Effector memory CD8-positive, alpha-beta T cell (primary cell): ENCODE results near the gene INPP5K.

Experiments
- ATAC-seq: fragments of 150-1000 bp; cut with Tn5 transposase; replicated peaks from 2 replicates; pipeline ENCODE4 v1.10.0; 2021; ENCODE audit warnings: mild to moderate bottlenecking, moderate library complexity
- DNase-seq, 3 experiments: peaks; one replicate each; pipeline ENCODE4 v3.0.0; 2021
- H3K27ac Mint-ChIP-seq, 2 donors: one replicate each; pipeline ENCODE4 v1.8.0; 2022; ENCODE audit warnings: mild to moderate bottlenecking in 2 of 2, mixed read lengths in 2 of 2, moderate library complexity in 2 of 2
- H3K27me3 Mint-ChIP-seq, 2 donors: one replicate each; pipeline ENCODE4 v1.8.0; 2022; ENCODE audit warnings: mixed read lengths in 2 of 2
- H3K36me3 Mint-ChIP-seq: one replicate; pipeline ENCODE4 v1.8.0; 2022; ENCODE audit warnings: mild to moderate bottlenecking, moderate library complexity, mixed read lengths; ENCODE audit not compliant: insufficient read depth
- H3K4me1 Mint-ChIP-seq, 2 donors: one replicate each; pipeline ENCODE4 v1.8.0; 2022; ENCODE audit warnings: low read depth in 2 of 2, mixed read lengths in 2 of 2
- H3K4me3 Mint-ChIP-seq, 2 donors: one replicate each; pipeline ENCODE4 v1.8.0; 2022; ENCODE audit warnings: mild to moderate bottlenecking in 2 of 2, mixed read lengths in 2 of 2, moderate library complexity in 2 of 2
- H3K9me3 Mint-ChIP-seq, 2 donors: one replicate each; pipeline ENCODE4 v1.8.0; 2022; ENCODE audit warnings: mixed read lengths in 2 of 2

Gene INPP5K

DNA sequence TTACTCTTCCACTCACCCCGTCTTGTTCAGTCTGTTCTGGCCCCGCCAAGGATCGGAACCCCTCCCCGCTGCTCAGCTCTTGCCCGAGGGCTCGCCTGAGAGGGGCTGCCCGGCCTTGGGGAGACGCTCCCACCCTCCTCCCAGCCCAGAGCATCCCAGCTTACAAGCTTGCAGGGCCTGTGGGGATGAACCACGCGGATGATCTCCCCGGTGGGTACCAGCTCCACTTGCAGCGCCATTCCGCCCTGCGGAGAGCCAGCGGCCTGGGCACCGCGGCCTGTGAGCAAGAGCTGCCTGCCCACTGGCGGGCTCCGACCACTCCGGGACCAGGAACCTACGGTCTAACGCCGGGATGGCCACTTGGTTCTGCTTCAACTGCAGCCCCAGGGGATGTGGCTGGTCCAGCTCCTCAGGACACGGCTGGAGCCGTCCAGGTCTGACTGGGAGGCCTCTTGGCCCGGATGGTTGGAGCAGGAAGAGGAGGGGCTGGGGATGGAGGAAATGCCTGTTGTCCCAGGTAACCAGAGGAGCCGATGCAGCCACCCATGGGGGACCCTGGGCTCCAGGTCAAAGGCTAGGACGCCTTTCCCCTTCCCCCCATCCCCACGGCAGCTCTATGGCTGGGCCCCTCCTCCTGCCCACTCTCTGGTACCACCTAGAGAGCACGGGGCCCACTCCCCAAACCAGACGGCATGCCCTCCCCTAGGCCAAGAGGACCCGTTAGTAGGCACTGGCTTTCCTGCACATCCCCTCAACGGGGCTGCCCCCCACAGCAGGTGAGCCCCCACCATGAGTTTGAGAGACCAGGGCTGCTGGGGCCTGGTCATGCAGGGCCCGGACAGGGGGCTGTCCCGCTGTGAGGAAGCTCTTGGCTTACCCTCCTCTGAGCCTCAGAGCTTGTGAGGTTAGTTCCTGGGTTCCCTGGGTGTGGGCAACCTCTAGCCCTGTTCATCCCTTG, 23.9 kb downstream of the INPP5K start, which contains the start of gene MYO1C:
TSS of gene MYO1C (minus strand) at position 438 of the 958 bp plus-strand sequence. CDS start at position 239, 199 bp downstream.
- H3K4me3 Mint-ChIP-seq = peak within 1 kb of the TSS; percentile 88
- no peaks in the 10 kb centered on the region for H3K9me3 Mint-ChIP-seq
- DNase-seq = no peak
- no peaks in the 10 kb centered on the region for H3K27me3 Mint-ChIP-seq
- H3K36me3 Mint-ChIP-seq = peaks cover 28% of the 10 kb centered on the region
- no peak for ATAC-seq
- peaks cover 16 to 17% of the 10 kb centered on the region in 2 donors for H3K4me1 Mint-ChIP-seq
- peak within 1 kb of the TSS; percentile 83 to 84 for H3K27ac Mint-ChIP-seq

DNA sequence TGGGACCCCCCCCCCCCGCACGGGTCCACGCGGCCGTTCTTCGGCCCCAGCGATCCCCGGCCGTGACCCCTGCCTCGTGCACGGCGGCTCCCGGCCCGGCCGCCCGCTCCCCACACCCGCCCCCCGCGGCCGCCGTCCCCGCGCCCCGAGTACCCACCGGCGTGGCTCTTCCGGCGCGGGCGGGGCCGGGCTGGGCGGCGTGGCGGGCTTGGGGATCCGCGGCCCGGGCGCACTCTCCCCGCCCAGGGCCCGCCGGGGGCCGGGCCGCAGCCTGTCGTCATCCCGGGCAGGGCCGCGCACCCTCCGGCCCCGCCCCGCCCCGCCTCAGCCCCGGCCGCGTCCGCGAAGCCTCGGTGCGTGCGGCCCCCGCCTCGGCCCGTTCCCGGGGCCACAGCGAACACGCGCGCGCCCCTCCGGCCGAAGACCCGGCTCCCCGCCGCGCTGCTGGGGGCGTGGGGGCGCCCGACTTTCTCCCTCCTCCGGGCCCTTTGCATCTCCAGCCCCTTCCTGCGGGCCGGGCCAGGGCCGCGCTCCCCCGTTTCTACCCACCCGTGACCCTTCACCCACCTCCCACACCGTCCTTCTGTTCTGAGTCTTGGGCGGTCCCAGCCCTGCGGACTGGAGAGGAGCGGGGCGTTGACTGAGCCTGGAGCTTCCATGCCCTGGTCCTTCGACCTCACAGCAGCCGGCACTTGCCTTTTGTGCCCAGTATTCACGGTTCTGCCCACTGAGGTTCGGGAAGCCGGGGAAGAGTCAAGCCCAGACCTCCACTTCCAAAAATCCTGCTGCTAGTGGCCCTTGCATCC, 24.8 kb downstream of the INPP5K start:
- Mint-ChIP-seq H3K27me3 (no peaks in the 10 kb centered on the region), H3K27ac (peak overlapping the region; percentile 83 to 84), H3K4me1 (peaks cover 22 to 23% of the 10 kb centered on the region in 2 donors), H3K4me3 (peak overlapping the region; percentile 88), H3K36me3 (peaks cover 29% of the 10 kb centered on the region), H3K9me3 (no peaks in the 10 kb centered on the region)
- peak in 1 of 3 experiments; percentile 33 for DNase-seq
- ATAC-seq = peak; percentile 57

DNA sequence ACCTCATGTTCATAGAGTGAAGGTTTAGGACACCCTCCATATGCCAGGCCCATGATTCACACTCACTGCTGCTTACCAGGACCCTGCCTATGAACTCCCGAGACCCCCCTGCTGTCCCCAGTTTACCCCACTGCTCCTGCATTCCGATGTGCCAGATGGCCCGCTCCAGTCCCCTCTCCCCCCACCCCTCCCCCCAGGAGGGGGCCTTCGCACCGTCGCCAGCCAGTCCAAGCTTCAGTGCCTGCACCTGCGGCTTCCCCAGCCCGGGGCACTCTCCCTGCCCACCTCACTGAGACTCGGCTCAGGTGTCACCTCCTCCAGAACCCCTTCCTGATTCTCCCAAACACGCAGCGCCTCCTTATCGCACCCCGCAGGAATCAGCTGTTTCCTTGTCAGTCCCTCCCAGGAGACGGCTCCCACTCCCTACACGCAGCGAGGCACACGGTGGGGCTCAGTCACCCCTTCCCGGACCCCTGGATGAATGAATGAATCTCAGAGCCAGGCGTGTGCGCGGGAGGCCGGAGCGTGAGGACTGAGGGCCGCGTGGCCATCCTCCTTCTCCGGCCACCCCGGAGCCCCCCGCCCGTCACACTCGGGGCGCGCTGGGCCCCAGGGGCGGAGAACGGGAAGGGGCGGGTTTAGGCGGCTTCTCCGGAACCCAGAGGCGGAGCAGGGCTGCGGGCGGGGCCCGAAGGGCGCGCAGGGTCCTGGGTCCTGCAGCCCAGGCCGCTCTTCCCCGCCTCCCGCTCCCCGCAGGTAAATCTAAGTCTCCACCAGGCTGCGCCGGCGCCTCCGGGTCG, 25.6 kb downstream of the INPP5K start:
- Mint-ChIP-seq H3K36me3 (peaks cover 29% of the 10 kb centered on the region), H3K27me3 (no peaks in the 10 kb centered on the region), H3K4me3 (peak overlapping the region; percentile 77 to 91), H3K4me1 (peaks cover 23 to 24% of the 10 kb centered on the region in 2 donors), H3K9me3 (no peaks in the 10 kb centered on the region), H3K27ac (peak overlapping the region in 1 of 2 donors; percentile 56)
- DNase-seq = peak; percentile 35 to 46 (median 38)
- peak; percentile 58 for ATAC-seq

DNA sequence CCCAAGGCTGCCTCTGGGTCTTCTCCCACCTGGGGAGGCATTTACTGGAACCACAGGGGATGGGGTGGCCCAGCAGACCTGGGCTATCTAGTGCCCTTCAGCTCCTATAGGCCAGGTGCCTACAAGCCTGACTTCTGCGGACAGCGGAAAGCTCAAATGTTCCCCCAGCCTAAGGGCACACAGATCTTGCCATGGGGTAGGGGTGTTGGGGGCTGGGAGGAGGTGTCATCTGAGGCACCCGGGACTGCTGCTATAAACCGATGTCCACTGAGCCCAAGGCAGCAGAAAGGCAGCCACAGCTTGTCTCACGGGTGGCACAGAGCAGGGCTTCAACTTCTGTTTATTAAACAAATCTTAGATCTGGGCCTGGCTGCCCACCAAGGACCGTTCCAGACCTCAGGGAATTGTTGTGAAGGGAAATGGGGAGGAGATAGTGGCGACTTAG, 27.6 kb downstream of the INPP5K start:
- no peaks in the 10 kb centered on the region for H3K27me3 Mint-ChIP-seq
- peaks cover 23 to 26% of the 10 kb centered on the region in 2 donors for H3K4me1 Mint-ChIP-seq
- H3K4me3 Mint-ChIP-seq = peak overlapping the region; percentile 85 to 91
- H3K27ac Mint-ChIP-seq = peak overlapping the region in 1 of 2 donors; percentile 62
- DNase-seq (no peak), ATAC-seq (no peak)
- no peaks in the 10 kb centered on the region for H3K9me3 Mint-ChIP-seq
- peaks cover 25% of the 10 kb centered on the region for H3K36me3 Mint-ChIP-seq

DNA sequence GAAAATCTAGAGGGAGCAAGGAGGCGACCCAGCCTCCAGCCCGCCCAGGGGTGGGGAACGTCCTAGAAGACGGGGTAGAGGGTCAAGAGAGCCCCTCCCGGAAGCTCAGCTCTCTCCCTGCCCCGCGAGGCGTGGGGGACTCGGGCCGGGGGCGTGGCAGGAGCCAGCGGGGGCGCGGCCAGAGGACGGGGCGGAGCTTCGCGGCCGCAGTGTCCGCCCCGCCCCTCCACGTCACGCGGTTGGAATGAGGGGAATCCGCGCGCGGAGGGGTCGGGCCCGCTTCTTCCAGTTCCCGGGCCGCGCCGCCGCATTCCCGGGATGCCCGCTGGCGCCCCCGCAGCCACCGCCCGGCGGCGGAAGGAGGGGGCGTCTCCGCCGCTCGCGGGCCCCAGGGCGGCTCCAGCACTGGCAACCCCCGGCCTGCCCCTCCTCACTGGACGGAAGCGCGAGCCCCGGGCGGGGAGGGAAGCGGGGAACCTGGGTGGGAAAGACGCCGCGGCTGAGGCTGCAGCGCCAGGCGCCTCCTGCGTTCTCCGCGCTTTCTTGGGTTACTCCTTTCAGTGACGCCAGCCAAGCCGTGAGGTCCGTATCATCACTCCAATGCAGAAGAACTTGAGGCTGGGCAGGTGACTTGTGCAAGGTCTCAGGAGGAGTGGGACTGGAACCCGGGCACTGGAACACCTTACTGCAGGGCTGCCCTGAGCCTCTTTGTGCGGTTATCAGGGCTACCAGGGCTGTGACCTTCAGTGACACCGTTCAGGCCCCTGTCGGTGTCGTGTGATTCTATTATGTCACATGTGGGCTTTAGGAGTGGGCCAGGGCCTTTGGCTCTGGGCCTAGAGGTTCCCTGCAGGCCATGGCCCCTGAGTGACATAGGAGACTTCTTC, 28.2 kb downstream of the INPP5K start:
- Mint-ChIP-seq H3K27me3 (no peaks in the 10 kb centered on the region), H3K4me1 (peaks cover 19 to 23% of the 10 kb centered on the region in 2 donors), H3K4me3 (peak overlapping the region; percentile 85 to 91), H3K36me3 (peaks cover 19% of the 10 kb centered on the region), H3K27ac (peak overlapping the region; percentile 67 to 76), H3K9me3 (no peaks in the 10 kb centered on the region)
- peak; percentile 66 to 75 (median 68) for DNase-seq
- peak; percentile 33 for ATAC-seq

DNA sequence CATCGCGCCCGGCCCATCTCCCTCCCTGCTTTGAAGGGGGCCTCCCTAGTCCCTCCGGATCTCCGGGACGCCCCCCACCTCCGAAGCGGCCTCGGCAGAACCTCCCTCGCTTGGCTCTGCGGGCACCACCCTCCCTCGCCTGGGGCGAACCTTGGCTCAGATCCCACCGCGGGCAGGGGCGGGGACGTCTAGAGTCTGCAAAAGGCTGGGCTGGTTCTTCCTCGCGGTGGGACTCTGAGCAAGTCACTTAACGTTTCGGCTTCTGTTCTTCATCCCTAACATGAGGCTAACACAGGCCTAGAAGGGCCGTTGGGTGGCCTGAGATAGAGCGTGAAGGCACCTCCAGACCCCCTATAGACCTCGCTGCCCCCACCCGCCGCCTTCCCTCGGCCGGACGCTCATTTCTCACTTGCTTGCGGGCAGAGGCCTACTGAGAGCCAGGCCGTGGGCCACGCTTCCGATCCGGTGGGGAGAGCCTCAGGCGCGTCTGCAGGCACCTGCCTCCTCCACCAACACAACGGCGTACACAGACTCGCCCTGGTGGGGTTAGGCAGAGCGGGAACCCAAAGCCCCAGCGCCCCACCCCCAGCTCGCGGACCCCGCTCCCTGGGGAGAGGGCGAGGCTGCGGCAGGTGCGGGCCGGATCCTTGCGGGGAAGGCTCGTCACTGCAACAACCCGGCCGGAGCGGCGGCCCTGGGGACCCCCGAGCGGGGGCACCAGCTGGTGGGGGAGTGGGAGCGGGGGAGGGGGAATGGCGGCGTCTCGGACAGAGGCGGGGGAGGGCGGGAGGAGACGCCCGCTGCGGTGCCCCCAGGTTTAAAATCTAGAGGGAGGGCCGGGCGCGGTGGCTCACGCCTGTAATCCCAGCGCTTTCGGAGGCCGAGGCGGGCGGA, 29.4 kb downstream of the INPP5K start:
- ATAC-seq (peak; percentile 49), DNase-seq (peak; percentile 68 to 76 (median 74))
- Mint-ChIP-seq H3K9me3 (no peaks in the 10 kb centered on the region), H3K27ac (peak overlapping the region; percentile 67 to 76), H3K4me1 (peaks cover 17 to 18% of the 10 kb centered on the region in 2 donors), H3K36me3 (peaks cover 14% of the 10 kb centered on the region), H3K27me3 (no peaks in the 10 kb centered on the region), H3K4me3 (peak overlapping the region; percentile 85 to 91)

DNA sequence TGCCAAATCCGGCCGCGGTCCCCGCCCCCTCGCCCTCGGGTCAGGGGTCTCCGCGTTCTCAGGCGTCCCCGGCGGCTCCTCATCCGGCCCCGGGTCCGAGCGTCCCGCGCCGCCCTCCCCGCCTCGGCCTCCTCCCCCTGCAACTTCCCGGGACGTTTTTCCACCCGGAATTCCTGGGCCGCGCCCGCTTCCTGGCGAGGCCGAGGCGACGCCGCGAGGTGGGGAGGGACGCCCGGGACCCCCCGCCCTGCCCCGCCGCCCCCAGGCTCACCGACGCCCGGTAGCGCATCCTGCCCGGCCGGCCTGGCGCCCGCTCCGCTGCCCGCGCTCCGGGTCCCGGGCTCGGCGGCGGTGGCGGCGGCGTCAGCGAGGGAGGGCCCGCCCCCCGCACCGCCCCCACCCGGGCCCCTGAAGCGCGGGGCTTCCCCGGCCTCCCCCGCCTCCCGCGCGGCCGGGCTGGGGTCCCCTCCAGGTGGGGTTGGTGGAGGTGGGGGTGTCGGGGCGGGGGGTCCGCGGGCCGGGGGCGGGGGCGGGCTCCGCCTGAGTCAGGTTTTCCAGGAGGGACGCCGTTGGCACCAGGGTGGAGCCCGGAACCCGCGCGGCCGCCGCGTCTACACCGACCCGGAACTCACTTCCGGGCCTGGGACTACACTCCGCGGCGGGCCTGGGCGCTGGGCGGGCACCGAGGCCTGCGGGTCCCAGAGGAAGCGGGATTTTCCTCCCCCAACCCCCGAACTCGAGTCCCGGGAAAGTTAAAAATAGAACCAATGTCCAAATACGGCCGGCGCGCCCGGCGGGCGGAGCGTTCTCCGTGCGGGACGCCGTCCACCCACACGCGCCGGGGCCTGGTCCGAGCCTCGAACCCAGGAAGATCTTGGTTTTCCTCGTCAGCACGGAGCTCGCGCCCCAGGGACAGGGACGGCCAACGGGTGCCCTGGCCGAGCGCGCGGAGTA, 30.7 kb downstream of the INPP5K start:
- Mint-ChIP-seq H3K27me3 (no peaks in the 10 kb centered on the region), H3K9me3 (no peaks in the 10 kb centered on the region), H3K4me3 (peak overlapping the region; percentile 85 to 91), H3K36me3 (peaks cover 10% of the 10 kb centered on the region), H3K4me1 (peaks cover 11 to 13% of the 10 kb centered on the region in 2 donors), H3K27ac (peak overlapping the region; percentile 67 to 76)
- ATAC-seq (peak; percentile 40), DNase-seq (peak in 2 of 3 experiments; percentile 37 to 43)

DNA sequence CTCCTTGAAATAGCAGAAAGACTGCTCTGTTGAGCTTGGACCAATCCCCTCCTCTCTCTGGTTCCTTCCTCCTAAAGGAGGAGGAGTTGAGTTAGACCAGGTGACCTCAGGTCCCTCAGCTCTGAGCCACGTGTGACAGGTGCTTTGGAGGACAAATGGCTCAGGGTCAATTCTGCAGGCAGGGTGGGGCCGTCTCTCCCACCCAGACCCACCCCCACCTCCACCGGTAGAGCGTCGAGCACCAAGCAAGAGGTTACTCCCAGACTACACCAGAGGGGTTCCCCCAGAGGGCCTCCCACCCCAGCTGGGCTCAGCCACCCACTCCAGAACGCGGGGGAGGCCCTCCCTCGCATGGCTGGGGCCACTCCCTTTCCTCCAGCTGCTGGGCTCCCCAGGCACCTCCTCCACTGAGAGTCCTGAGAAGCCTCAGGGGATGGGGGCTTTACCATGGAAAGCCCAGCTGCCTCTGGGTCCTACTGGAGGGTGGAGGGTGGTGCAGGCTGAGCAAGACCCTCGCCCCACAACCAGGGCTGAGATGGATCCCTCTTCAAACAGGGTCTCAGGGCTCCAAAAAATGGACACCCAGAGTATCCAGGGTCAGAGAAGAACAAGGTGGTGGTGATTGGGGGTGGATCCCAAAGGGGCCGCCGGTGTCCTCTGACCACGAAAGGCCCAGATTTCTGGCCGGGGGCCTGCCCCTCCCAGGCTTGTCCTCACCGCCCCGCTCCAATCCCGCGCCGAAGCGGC, 31.6 kb downstream of the INPP5K start:
- H3K27me3 Mint-ChIP-seq = no peaks in the 10 kb centered on the region
- DNase-seq = peak; percentile 40 to 45 (median 45)

DNA sequence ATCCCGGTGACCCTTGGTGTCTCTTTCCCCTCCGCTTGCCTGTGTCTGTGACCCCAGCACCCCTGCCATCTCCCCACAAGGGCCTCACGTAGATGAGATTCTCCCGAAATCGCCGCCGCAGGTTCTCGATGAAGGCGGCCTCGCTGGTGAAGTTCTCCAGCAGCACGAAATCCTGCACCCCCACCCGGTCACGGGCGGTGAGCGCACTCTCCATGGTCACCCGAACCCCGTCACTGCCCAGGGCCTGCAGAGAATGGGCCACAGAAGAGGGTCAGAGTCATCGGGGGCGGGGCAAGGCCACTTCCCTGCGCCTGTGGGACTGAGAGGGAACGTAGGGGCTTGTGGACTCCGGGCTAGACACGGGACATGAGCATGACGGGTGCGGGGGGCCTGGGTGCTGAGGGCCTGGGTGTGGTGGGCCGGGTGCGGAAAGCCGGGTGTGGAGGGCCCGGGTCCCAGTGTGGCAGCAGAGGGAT, 32.3 kb downstream of the INPP5K start:
- H3K9me3 Mint-ChIP-seq = no peaks in the 10 kb centered on the region
- no peak for DNase-seq
- peaks cover 6 to 10% of the 10 kb centered on the region in 2 donors for H3K4me1 Mint-ChIP-seq
- H3K27ac Mint-ChIP-seq = peak overlapping the region in 1 of 2 donors; percentile 53
- peaks cover 22% of the 10 kb centered on the region for H3K36me3 Mint-ChIP-seq
- ATAC-seq = no peak
- H3K4me3 Mint-ChIP-seq = peak overlapping the region; percentile 35 to 53
- H3K27me3 Mint-ChIP-seq = no peaks in the 10 kb centered on the region

More for the DNA sequence above, 31.6 kb downstream of the INPP5K start:
- Mint-ChIP-seq H3K9me3 (no peaks in the 10 kb centered on the region), H3K27ac (peak overlapping the region; percentile 16 to 53), H3K36me3 (peaks cover 17% of the 10 kb centered on the region), H3K4me3 (peak overlapping the region; percentile 68 to 76), H3K4me1 (peaks cover 6 to 10% of the 10 kb centered on the region in 2 donors)
- ATAC-seq = peak; percentile 54

DNA sequence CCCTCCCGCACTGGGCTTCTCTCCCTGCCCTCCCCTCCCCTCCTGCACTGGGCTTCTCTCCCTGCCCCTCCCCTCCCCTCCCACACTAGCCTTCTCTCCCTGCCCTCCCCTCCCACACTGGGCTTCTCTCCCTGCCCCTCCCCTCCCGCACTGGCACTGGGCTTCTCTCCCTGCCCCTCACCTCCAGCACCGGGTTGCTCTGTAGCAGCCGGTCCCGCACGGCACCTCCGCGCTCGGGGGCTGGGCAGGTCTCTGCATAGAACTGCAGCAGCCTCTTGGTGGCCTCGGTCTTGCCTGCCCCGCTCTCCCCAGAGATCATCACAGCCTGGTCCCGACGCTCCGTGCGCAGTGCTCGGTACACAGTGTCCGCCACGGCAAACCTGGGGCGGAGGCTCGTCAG, 33.7 kb downstream of the INPP5K start:
- ATAC-seq (no peak), DNase-seq (no peak)
- H3K27me3 Mint-ChIP-seq = no peaks in the 10 kb centered on the region
- no peak overlapping the region for H3K4me3 Mint-ChIP-seq
- peaks cover 6 to 10% of the 10 kb centered on the region in 2 donors for H3K4me1 Mint-ChIP-seq
- H3K27ac Mint-ChIP-seq = no peak overlapping the region
- H3K9me3 Mint-ChIP-seq = no peaks in the 10 kb centered on the region
- peaks cover 25% of the 10 kb centered on the region for H3K36me3 Mint-ChIP-seq
